Hepatocyte (in vitro differentiated cells): ENCODE measurements around the gene BCAS3. TPM values are rescaled to one million over a fixed set of nuclear protein-coding genes. Genes with fewer than 3 reads are reported as not detected.

Experiments used
- DNase-seq: peaks from one replicate; pipeline ENCODE4 v3.0.0-alpha.2; 2016; ENCODE audit warnings: low spot score
- H2AFZ ChIP-seq: fragments of 200-600 bp; sonication (generic); 2 replicates; pipeline ENCODE4 v1.6.0; 2016; ENCODE audit warnings: antibody characterized with exemption, mild to moderate bottlenecking
- H3K27ac ChIP-seq: fragments of 200-600 bp; sonication (generic); 2 replicates; pipeline ENCODE4 v1.5.1; 2016; ENCODE audit warnings: mild to moderate bottlenecking
- H3K27me3 ChIP-seq: fragments of 200-600 bp; sonication (generic); 2 replicates; pipeline ENCODE4 v1.6.1; 2016
- H3K36me3 ChIP-seq: fragments of 200-600 bp; sonication (generic); replicated peaks from 2 replicates; pipeline ENCODE4 v1.5.1; 2016; ENCODE audit warnings: low read depth; ENCODE audit not compliant: insufficient read depth
- H3K4me1 ChIP-seq: fragments of 200-600 bp; sonication (generic); 2 replicates; pipeline ENCODE4 v1.5.1; 2016; ENCODE audit warnings: mild to moderate bottlenecking, moderate library complexity; ENCODE audit not compliant: insufficient read depth
- H3K4me2 ChIP-seq: fragments of 200-600 bp; sonication (generic); 2 replicates; pipeline ENCODE4 v1.6.0; 2016
- H3K4me3 ChIP-seq: fragments of 200-600 bp; sonication (generic); 2 replicates; pipeline ENCODE4 v1.5.1; 2016; ENCODE audit warnings: mild to moderate bottlenecking
- H3K79me2 ChIP-seq: fragments of 200-600 bp; sonication (generic); 2 replicates; pipeline ENCODE4 v1.6.0; 2017; ENCODE audit warnings: mild to moderate bottlenecking
- H3K9me2 ChIP-seq: fragments of 200-600 bp; sonication (generic); replicated peaks from 2 replicates; pipeline ENCODE4 v1.6.0; 2017; ENCODE audit warnings: mild to moderate bottlenecking; ENCODE audit not compliant: insufficient read depth
- H3K9me3 ChIP-seq: fragments of 200-600 bp; sonication (generic); 2 replicates; pipeline ENCODE4 v1.5.1; 2016; ENCODE audit warnings: low read depth, mild to moderate bottlenecking
- H4K20me1 ChIP-seq: fragments of 200-600 bp; sonication (generic); 2 replicates; pipeline ENCODE4 v1.6.0; 2016; ENCODE audit warnings: mild to moderate bottlenecking; ENCODE audit not compliant: insufficient read depth, poor library complexity, severe bottlenecking
- EZH2 ChIP-seq: fragments of 200-600 bp; sonication (generic); IDR thresholded peaks from 2 replicates; pipeline ENCODE4 v1.6.1; 2016; ENCODE audit warnings: antibody characterized with exemption, mild to moderate bottlenecking, borderline replicate concordance
- EZH2phosphoT487 ChIP-seq: fragments of 200-600 bp; sonication (generic); IDR thresholded peaks from one replicate; pipeline ENCODE4 v1.6.1; 2018; ENCODE audit warnings: antibody characterized with exemption, mild to moderate bottlenecking, low read depth, moderate library complexity; ENCODE audit not compliant: unreplicated experiment, severe bottlenecking
- WGBS: methylation state at CpG from one replicate; pipeline ENCODE4 v1.1.6; 2016; ENCODE audit warnings: low lambda C conversion rate; ENCODE audit errors: missing lambda C conversion rate; 5-methylcytosine and 5-hydroxymethylcytosine counted together
- polyA plus RNA-seq: library from polyadenylated mRNA; unstranded; fragments of >200 nt; fragmentation: Nextera tagmentation; extraction: Ambion mirVana; gene quantifications from 2 replicates; pipeline ENCODE4 v1.2.1, GENCODE V29; 2016
- total RNA-seq: library from RNA; depleted of rRNA; stranded (reverse); fragments of >200 nt; gene quantifications from 2 replicates; pipeline ENCODE4 v1.2.3, GENCODE V29; 2014
- TF ChIP-seq, protein P1 (sequence below): fragments of 200-600 bp; sonication (generic); IDR thresholded peaks from 2 replicates; pipeline ENCODE4 v1.5.1; 2016; ENCODE audit warnings: antibody characterized with exemption, mild to moderate bottlenecking; ENCODE audit not compliant: poor library complexity

Gene BCAS3
- total and polyA plus RNA-seq, 2 experiments from 2014 or later, result 16.5 to 58.8 TPM

DNA sequence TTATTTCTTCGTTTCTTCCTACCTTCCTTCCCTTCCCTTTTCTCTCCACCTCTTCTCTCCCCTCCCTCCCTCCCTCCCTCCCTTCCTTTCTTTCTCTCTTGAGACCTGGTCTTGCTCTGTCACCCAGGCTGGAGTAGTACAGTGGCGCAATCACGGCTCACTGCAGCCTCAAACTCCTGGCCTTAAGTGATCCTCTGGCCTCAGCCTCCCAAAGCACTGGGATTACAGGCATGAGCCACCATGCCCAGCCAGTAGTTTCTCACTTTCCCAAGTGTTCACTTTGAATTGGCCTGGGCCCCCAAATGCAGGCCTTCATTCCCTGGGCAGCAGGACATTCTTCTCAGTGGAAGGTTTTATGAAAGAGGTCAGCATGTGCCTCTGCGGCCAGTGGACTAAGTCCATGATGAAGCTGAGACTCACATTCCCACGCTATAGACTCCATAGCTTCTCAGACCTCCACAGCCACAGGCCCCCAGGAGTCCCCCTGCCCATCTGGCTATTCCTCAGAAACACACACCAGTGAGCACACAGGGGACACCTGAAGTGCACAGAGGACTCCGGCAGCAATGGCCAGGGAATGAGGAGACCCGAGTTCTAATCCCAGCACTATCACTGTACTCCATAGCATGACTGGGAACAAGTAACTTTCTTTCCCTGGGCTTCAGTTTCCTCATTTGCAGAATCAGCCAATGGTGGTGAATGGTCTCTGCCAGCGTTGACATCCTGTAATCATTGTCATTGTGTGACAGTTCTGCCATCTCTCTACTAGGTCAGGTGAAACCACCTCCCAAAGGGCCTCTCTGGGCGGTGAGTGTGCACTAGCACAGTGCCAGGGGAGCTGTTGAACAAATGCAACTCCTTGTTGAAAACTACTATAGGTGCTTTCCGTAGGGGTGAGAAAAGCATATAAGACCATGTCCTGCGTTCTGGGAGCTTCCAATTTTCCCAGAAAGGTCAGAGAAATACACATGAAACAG, 652.8 kb downstream of the BCAS3 start:
- no peaks in the 10 kb centered on the region for H3K79me2 ChIP-seq
- no peaks in the 10 kb centered on the region for H4K20me1 ChIP-seq
- 87% methylated on average over 11 of the region's 11 CpGs for WGBS
- H3K27me3 ChIP-seq, result no peaks in the 10 kb centered on the region
- H3K9me3 ChIP-seq, result no peaks in the 10 kb centered on the region
- no peaks in the 10 kb centered on the region for H3K9me2 ChIP-seq
- H3K4me3 ChIP-seq, result no peak overlapping the region
- no peak overlapping the region for H2AFZ ChIP-seq
- no peak for TF ChIP-seq EZH2
- no peak for TF ChIP-seq EZH2phosphoT487
- TF ChIP-seq, protein P1, sequence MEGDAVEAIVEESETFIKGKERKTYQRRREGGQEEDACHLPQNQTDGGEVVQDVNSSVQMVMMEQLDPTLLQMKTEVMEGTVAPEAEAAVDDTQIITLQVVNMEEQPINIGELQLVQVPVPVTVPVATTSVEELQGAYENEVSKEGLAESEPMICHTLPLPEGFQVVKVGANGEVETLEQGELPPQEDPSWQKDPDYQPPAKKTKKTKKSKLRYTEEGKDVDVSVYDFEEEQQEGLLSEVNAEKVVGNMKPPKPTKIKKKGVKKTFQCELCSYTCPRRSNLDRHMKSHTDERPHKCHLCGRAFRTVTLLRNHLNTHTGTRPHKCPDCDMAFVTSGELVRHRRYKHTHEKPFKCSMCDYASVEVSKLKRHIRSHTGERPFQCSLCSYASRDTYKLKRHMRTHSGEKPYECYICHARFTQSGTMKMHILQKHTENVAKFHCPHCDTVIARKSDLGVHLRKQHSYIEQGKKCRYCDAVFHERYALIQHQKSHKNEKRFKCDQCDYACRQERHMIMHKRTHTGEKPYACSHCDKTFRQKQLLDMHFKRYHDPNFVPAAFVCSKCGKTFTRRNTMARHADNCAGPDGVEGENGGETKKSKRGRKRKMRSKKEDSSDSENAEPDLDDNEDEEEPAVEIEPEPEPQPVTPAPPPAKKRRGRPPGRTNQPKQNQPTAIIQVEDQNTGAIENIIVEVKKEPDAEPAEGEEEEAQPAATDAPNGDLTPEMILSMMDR, result no peak
- DNase-seq, result no peak
- peaks cover 5% of the 10 kb centered on the region for H3K4me1 ChIP-seq
- no peak overlapping the region for H3K27ac ChIP-seq
- no peak overlapping the region for H3K4me2 ChIP-seq
- H3K36me3 ChIP-seq, result no peaks in the 10 kb centered on the region

DNA sequence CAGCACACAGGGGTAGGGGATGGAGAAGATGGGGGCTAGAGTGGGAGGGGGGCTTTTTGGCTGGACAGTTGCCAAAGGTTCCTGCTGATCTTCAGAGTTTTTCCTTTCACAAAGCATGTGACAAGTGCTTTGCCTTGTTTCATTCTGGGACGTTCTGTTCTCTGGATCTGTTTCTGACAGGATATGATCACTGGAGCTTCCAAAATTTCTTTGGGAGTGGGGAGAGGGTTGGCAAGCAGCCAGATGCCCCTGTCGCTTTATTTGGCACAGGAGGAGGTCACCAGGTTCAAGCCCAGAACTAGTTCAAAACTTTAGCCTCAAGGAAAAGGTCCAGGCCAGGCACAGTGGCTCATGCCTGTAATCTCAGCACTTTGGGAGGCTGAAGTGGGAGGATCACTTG, 653.5 kb downstream of the BCAS3 start:
- H4K20me1 ChIP-seq, result no peaks in the 10 kb centered on the region
- H3K27ac ChIP-seq, result no peak overlapping the region
- H3K9me3 ChIP-seq, result no peaks in the 10 kb centered on the region
- no peaks in the 10 kb centered on the region for H3K9me2 ChIP-seq
- 66% methylated on average over 2 of the region's 2 CpGs for WGBS
- no peaks in the 10 kb centered on the region for H3K36me3 ChIP-seq
- H2AFZ ChIP-seq, result no peak overlapping the region
- TF ChIP-seq, protein P1, result no peak
- TF ChIP-seq EZH2, result no peak
- no peak for TF ChIP-seq EZH2phosphoT487
- no peaks in the 10 kb centered on the region for H3K27me3 ChIP-seq
- no peak overlapping the region for H3K4me3 ChIP-seq
- no peak for DNase-seq
- no peaks in the 10 kb centered on the region for H3K79me2 ChIP-seq
- H3K4me2 ChIP-seq, result no peak overlapping the region
- peaks cover 6% of the 10 kb centered on the region for H3K4me1 ChIP-seq

DNA sequence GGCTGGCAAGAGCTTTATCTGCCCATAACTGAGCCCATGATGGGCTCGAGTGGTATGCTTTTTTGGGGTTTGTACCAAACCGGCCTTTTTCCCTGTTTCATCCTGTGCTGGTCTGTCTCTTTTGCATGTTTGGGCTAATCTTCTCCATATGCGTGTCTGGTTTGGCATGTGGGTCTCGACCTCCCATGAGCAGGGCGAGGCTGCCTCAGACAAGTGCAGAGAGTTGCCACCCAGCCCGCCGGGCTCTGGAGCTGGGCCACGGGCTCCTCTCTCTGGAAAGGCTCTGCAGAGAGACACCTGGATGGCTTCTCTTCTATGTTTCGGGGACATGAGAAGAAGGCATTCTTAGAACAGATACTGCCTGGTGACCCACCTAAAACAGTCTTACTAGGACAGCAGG, 654.2 kb downstream of the BCAS3 start:
- Histone ChIP-seq H3K4me2 (no peak overlapping the region), H3K27me3 (no peaks in the 10 kb centered on the region), H3K4me3 (no peak overlapping the region), H3K36me3 (no peaks in the 10 kb centered on the region), H3K27ac (no peak overlapping the region), H3K4me1 (peaks cover 9% of the 10 kb centered on the region), H4K20me1 (no peaks in the 10 kb centered on the region), H3K9me2 (no peaks in the 10 kb centered on the region), H3K79me2 (no peaks in the 10 kb centered on the region), H2AFZ (no peak overlapping the region), H3K9me3 (no peaks in the 10 kb centered on the region)
- TF ChIP-seq, protein P1, result no peak
- TF ChIP-seq EZH2, result no peak
- no peak for TF ChIP-seq EZH2phosphoT487
- 95% methylated on average over 9 of the region's 9 CpGs for WGBS
- no peak for DNase-seq
